Measurements from ENCODE around the gene TMEM184A.

TMEM184A gene

DNA sequence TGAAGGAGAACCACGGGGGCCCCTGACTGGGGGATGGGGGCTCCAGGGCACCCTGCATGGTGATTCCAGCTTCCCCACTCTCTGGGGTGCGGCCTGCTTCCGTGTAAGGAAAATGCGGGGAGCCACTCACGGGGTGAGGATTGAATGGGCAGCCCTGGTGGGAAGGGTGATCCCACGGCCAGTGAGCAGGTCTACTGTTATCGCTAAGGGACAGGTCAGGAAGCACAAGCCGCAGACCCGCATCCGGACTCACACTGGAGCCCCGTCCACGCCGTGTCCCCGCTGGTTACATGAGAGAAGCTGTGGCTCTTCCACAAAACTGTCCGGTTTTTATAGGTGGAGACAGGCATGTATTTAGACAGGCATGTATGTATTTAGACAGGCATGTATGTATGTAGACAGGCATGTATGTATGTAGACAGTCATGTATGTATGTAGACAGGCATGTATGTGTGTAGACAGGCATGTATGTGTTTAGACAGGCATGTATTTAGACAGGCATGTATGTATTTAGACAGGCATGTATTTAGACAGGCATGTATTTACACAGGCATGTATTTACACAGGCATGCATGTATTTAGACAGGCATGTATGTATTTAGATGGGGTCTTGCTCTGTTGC, 8.1 kb upstream of the TMEM184A start:
- TF ChIP-seq, protein P1, sequence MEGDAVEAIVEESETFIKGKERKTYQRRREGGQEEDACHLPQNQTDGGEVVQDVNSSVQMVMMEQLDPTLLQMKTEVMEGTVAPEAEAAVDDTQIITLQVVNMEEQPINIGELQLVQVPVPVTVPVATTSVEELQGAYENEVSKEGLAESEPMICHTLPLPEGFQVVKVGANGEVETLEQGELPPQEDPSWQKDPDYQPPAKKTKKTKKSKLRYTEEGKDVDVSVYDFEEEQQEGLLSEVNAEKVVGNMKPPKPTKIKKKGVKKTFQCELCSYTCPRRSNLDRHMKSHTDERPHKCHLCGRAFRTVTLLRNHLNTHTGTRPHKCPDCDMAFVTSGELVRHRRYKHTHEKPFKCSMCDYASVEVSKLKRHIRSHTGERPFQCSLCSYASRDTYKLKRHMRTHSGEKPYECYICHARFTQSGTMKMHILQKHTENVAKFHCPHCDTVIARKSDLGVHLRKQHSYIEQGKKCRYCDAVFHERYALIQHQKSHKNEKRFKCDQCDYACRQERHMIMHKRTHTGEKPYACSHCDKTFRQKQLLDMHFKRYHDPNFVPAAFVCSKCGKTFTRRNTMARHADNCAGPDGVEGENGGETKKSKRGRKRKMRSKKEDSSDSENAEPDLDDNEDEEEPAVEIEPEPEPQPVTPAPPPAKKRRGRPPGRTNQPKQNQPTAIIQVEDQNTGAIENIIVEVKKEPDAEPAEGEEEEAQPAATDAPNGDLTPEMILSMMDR (IDR thresholded peaks at IDR 0.05), result no peak
- H3K27me3 ChIP-seq, result peaks cover 0 to 31% of the 10 kb centered on the region in 2 donors
- no peak overlapping the region for H3K4me3 ChIP-seq
- intact Hi-C loops (cut with DNase I; ENCODE audit: low total_unique reads), result no loop called here
- peaks cover 7 to 31% (median 16%) of the 10 kb centered on the region in 3 donors for H3K36me3 ChIP-seq
- no peak overlapping the region for H3K27ac ChIP-seq
- H3K9me3 ChIP-seq, result no peaks in the 10 kb centered on the region
- H3K4me1 ChIP-seq, result peaks cover 0 to 15% (median 6%) of the 10 kb centered on the region in 4 donors
- DNase-seq, result no peak

DNA sequence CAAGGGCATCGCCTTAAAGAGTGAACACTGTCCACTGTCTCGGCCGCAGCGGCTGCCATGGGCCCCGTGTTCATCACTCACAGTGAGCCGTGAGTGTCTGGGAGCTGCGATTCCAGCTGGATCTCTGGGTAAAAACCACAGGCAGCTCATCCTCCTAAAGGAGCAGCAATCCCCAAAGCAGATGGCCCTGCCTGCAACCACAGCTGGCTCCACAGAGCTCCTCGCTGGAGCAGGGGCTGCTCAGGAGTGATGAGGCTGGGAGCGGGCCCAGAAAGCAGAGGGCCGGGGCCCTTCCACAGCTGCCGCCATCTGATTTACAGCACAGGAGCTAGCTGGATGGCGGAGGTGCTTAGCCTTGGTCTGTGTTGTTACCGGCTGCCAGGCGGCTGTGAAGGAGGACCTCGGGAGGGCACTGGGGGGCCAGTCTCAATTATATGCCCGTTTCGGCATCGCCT, 6.6 kb upstream of the TMEM184A start:
- TF ChIP-seq, protein P1 (IDR thresholded peaks at IDR 0.05), result no peak
- H3K27me3 ChIP-seq, result peaks cover 0 to 45% of the 10 kb centered on the region in 2 donors
- no peak overlapping the region for H3K27ac ChIP-seq
- H3K9me3 ChIP-seq, result no peaks in the 10 kb centered on the region
- no peak overlapping the region for H3K4me3 ChIP-seq
- H3K4me1 ChIP-seq, result peaks cover 0 to 19% (median 0%) of the 10 kb centered on the region in 4 donors
- no peak for DNase-seq
- peaks cover 7 to 25% (median 12%) of the 10 kb centered on the region in 3 donors for H3K36me3 ChIP-seq
- intact Hi-C loops (cut with DNase I; ENCODE audit: low total_unique reads), result no loop called here

DNA sequence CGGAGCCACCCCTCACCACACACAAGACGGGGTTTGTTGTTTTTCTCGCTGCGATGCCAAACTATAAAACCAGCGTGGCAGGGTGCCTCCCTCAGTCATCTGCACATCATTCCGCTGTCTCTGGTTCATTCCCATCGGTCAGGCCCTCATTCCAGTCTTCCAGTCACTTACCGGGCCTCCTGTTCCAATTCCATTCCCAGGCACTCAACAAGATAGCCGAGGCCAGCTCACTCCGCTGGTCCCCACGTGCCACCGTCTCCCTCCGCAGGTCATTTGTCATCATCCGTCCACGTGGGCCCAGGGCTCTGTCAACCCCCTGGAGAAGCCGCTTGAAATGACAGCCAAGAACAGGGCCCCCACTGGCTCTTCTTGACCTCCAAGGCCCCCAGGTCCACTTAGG, 6.1 kb upstream of the TMEM184A start:
- Histone ChIP-seq H3K27ac (no peak overlapping the region), H3K4me3 (no peak overlapping the region), H3K4me1 (peaks cover 0 to 18% (median 0%) of the 10 kb centered on the region in 4 donors)

DNA sequence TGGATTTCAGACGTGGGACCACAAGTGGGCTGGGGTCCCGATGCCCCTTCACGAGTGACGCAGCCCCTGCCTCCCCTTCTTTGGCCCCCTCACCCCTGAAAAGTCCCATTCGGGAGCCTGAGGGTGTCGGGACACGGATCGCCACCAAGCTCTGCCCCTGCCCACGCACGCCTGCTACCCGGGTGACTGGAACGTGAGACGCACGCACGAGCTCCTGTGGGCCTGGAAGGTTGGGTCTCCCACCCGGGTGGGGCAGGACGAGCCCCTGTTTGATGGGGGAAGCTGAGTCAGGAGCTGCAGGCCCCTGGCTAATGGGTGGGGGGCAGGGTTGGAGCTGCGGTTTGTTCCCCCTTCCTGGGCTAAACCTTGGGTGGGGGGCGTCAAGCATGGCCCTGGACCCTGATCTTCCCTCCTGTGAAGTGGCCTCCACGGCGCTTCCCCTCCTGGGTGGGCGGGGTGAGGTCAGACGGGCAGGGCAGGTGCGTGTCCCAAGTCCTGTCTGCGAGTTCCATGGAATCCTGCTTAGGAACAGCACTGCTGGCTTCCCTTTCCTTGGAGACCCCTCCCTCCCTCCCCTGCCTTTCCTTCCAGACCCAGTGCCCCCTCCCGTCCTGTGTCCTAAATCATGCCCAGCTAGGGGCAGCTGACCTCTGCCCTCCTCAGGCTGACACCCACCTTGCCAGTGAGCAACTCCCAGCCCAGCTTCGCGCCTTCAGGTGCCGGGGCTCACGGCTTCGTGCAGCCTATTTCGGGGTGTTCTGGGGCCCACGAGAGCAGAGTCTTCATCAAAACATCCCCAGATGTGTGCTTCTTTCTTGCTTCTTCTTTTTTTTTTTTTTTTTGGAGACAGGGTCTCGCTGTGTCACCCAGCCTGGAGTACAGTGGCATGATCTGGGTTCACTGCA, 5.3 kb upstream of the TMEM184A start:
- Histone ChIP-seq H3K9me3 (no peaks in the 10 kb centered on the region), H3K27me3 (peaks cover 0 to 47% of the 10 kb centered on the region in 2 donors), H3K27ac (no peak overlapping the region), H3K4me1 (peaks cover 0 to 20% (median under 1%) of the 10 kb centered on the region in 4 donors), H3K4me3 (no peak overlapping the region), H3K36me3 (peaks cover 0 to 12% (median 0%) of the 10 kb centered on the region in 3 donors)
- intact Hi-C loops (cut with DNase I; ENCODE audit: low total_unique reads), result no loop called here
- TF ChIP-seq, protein P1 (IDR thresholded peaks at IDR 0.05), result no peak
- DNase-seq, result no peak

More for the DNA sequence above, 6.1 kb upstream of the TMEM184A start:
- Histone ChIP-seq H3K27me3 (peaks cover 0 to 46% of the 10 kb centered on the region in 2 donors), H3K36me3 (peaks cover 3 to 20% (median 6%) of the 10 kb centered on the region in 3 donors), H3K9me3 (no peaks in the 10 kb centered on the region)
- TF ChIP-seq, protein P1 (IDR thresholded peaks at IDR 0.05), result no peak
- DNase-seq, result no peak
- intact Hi-C loops (cut with DNase I; ENCODE audit: low total_unique reads), result no loop called here

DNA sequence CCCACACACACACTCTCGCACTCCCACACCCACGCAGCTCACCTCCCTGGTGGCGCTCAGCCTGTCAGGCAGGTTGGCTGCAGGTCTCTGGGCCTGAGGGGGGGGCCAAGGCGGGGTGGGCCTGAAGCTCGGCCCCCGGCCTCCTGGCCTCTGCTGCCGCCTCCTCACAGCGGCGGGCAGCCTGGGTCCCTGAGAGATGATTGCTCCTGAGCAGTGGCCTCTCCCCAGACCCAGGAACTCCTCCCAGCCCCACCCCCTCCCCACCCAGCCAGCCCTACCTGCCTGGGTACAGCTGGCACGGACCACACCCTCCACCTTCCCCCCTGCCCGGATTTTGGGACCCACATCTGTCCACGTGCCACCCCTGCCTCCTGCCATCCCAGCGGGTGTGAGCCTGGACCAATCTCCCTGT, 4.6 kb upstream of the TMEM184A start:
- Histone ChIP-seq H3K36me3 (peaks cover 0 to 5% (median 0%) of the 10 kb centered on the region in 3 donors), H3K9me3 (no peaks in the 10 kb centered on the region), H3K4me3 (no peak overlapping the region), H3K27me3 (peaks cover 0 to 54% of the 10 kb centered on the region in 2 donors), H3K27ac (no peak overlapping the region), H3K4me1 (peaks cover 0 to 26% (median 3%) of the 10 kb centered on the region in 4 donors)
- no peak for DNase-seq
- TF ChIP-seq, protein P1 (IDR thresholded peaks at IDR 0.05), result no peak
- intact Hi-C loops (cut with DNase I; ENCODE audit: low total_unique reads), result no loop called here

Data from tibial artery (tissue), 4 donors.